ENCODE data around the gene FAM180A.
"Not testable (repeated sequence)": the region's sequence is repeated elsewhere in the genome, so short reads cannot be mapped to it uniquely, and the experiment has no call there.

Gene FAM180A

GRCh38 chr7:135782801-135783200 is 34.2 kb upstream of the FAM180A start:
- no peaks in the 10 kb centered on the region for H3K27me3 ChIP-seq (ENCODE audit: insufficient read depth, poor library complexity, severe bottlenecking)
- no peak overlapping the region for H3K4me3 ChIP-seq (replicated peaks; ENCODE audit: insufficient read depth, low read length)
- H3K27ac ChIP-seq (replicated peaks): no peak overlapping the region
- no peak for TF ChIP-seq SPI1 (IDR thresholded peaks at IDR 0.05; ENCODE audit: borderline replicate concordance, low read depth)
- no peak for TF ChIP-seq CTCF (IDR thresholded peaks at IDR 0.05; ENCODE audit: insufficient read depth, low read length)
- TF ChIP-seq POLR2AphosphoS5 (IDR thresholded peaks at IDR 0.05; ENCODE audit: low read depth): no peak
- no peak for TF ChIP-seq REST (IDR thresholded peaks at IDR 0.05; ENCODE audit: insufficient replicate concordance, low read depth)
- no peak for TF ChIP-seq GABPA (IDR thresholded peaks at IDR 0.05; ENCODE audit: low read depth)
- DNase-seq (ENCODE audit: low read depth in 1 of 2, low spot score in 1 of 2): no peak

GRCh38 chr7:135782377-135782776 is 33.8 kb upstream of the FAM180A start:
- Histone ChIP-seq H3K27me3 (ENCODE audit: insufficient read depth, poor library complexity, severe bottlenecking) (no peaks in the 10 kb centered on the region), H3K27ac (replicated peaks) (no peak overlapping the region), H3K4me3 (replicated peaks; ENCODE audit: insufficient read depth, low read length) (no peak overlapping the region)
- DNase-seq (ENCODE audit: low read depth in 1 of 2, low spot score in 1 of 2): no peak
- TF ChIP-seq GABPA (IDR thresholded peaks at IDR 0.05; ENCODE audit: low read depth): no peak

GRCh38 chr7:135777626-135778398 is 29.2 kb upstream of the FAM180A start:
- H3K27me3 ChIP-seq (ENCODE audit: insufficient read depth, poor library complexity, severe bottlenecking): no peaks in the 10 kb centered on the region
- H3K27ac ChIP-seq (replicated peaks): no peak overlapping the region
- no peak for DNase-seq (ENCODE audit: low read depth in 1 of 2, low spot score in 1 of 2)
- TF ChIP-seq GABPA (IDR thresholded peaks at IDR 0.05; ENCODE audit: low read depth) (no peak), POLR2AphosphoS5 (IDR thresholded peaks at IDR 0.05; ENCODE audit: low read depth) (no peak), SPI1 (IDR thresholded peaks at IDR 0.05; ENCODE audit: borderline replicate concordance, low read depth) (no peak), CTCF (IDR thresholded peaks at IDR 0.05; ENCODE audit: insufficient read depth, low read length) (no peak), REST (IDR thresholded peaks at IDR 0.05; ENCODE audit: insufficient replicate concordance, low read depth) (no peak)
- no peak overlapping the region for H3K4me3 ChIP-seq (replicated peaks; ENCODE audit: insufficient read depth, low read length)

- not testable (repeated sequence) for H3K27ac ChIP-seq (replicated peaks); H3K27me3 ChIP-seq (ENCODE audit: insufficient read depth, poor library complexity, severe bottlenecking); DNase-seq (ENCODE audit: low read depth in 1 of 2, low spot score in 1 of 2); H3K4me3 ChIP-seq (replicated peaks; ENCODE audit: insufficient read depth, low read length)
Measured at GRCh38 chr7:135775915-135776314, 27.3 kb upstream of the FAM180A start.

- DNase-seq (ENCODE audit: low read depth in 1 of 2, low spot score in 1 of 2): no peak
- Histone ChIP-seq H3K27ac (replicated peaks) (no peak overlapping the region), H3K27me3 (ENCODE audit: insufficient read depth, poor library complexity, severe bottlenecking) (no peaks in the 10 kb centered on the region), H3K4me3 (replicated peaks; ENCODE audit: insufficient read depth, low read length) (no peak overlapping the region)
- no peak for TF ChIP-seq CTCF (IDR thresholded peaks at IDR 0.05; ENCODE audit: insufficient read depth, low read length)
- no peak for TF ChIP-seq POLR2AphosphoS5 (IDR thresholded peaks at IDR 0.05; ENCODE audit: low read depth)
- TF ChIP-seq GABPA (IDR thresholded peaks at IDR 0.05; ENCODE audit: low read depth): no peak
- TF ChIP-seq REST (IDR thresholded peaks at IDR 0.05; ENCODE audit: insufficient replicate concordance, low read depth): no peak
- TF ChIP-seq SPI1 (IDR thresholded peaks at IDR 0.05; ENCODE audit: borderline replicate concordance, low read depth): no peak
Measured at GRCh38 chr7:135775230-135775629, 26.6 kb upstream of the FAM180A start.

Measured in HL-60 (cell line).